Activated T-cell treated with anti-CD3 and anti-CD28 coated beads, Interleukin-2, amount 50 U/mL, for 72 hours (primary cell): Measurements from ENCODE around the gene LTBP1. TPM values are rescaled to one million over a fixed set of nuclear protein-coding genes. Genes with fewer than 3 reads are reported as not detected.

Source experiments
- ATAC-seq, 2 donors: fragments of 150-1000 bp; cut with Tn5 transposase; replicated peaks in 1 of 2; 2 replicates each; pipeline ENCODE4 v1.10.0; 2021; ENCODE audit warnings: moderate library complexity in 2 of 2, mild to moderate bottlenecking in 1 of 2
- DNase-seq, 2 donors: peaks; one replicate each; pipeline ENCODE4 v3.0.0; 2021 to 2022; ENCODE audit warnings: mixed read lengths in 1 of 2
- H3K27ac Mint-ChIP-seq: one replicate; pipeline ENCODE4 v1.8.0; 2022; ENCODE audit warnings: mild to moderate bottlenecking, moderate library complexity, mixed read lengths
- H3K27me3 Mint-ChIP-seq: one replicate; pipeline ENCODE4 v1.8.0; 2022; ENCODE audit warnings: low read depth, mixed read lengths
- H3K36me3 Mint-ChIP-seq, 2 donors: one replicate each; pipeline ENCODE4 v1.8.0; 2022; ENCODE audit warnings: mixed read lengths in 2 of 2, mild to moderate bottlenecking in 1 of 2; ENCODE audit not compliant: insufficient read depth in 2 of 2
- H3K4me1 Mint-ChIP-seq: one replicate; pipeline ENCODE4 v1.8.0; 2022; ENCODE audit warnings: low read depth, mixed read lengths
- H3K4me3 Mint-ChIP-seq, 2 donors: one replicate each; pipeline ENCODE4 v1.8.0; 2022; ENCODE audit warnings: mild to moderate bottlenecking in 2 of 2, mixed read lengths in 2 of 2, moderate library complexity in 2 of 2
- H3K9me3 Mint-ChIP-seq, 2 donors: one replicate each; pipeline ENCODE4 v1.8.0; 2022; ENCODE audit warnings: mixed read lengths in 2 of 2
- total RNA-seq, 2 donors: library from RNA; stranded (reverse); gene quantifications; one replicate each; pipeline ENCODE4 v1.2.3, GENCODE V29; 2022

The LTBP1 gene
- total RNA-seq, 2 donors from 2014 or later = 0.50 to 0.67 TPM

- ATAC-seq (no peak), DNase-seq (no peak)
- H3K4me1 Mint-ChIP-seq = peaks cover 11% of the 10 kb centered on the region
- H3K4me3 Mint-ChIP-seq = no peak overlapping the region
- H3K27me3 Mint-ChIP-seq = peaks cover 33% of the 10 kb centered on the region
- peaks cover 2 to 13% of the 10 kb centered on the region in 2 donors for H3K9me3 Mint-ChIP-seq
- H3K36me3 Mint-ChIP-seq = peaks cover 0 to 4% of the 10 kb centered on the region in 2 donors
- H3K27ac Mint-ChIP-seq = no peak overlapping the region
Measured at GRCh38 chr2:33333433-33333832, 386.7 kb downstream of the LTBP1 start.

- no peak for ATAC-seq
- H3K27me3 Mint-ChIP-seq = peaks cover 35% of the 10 kb centered on the region
Measured at GRCh38 chr2:33334083-33334482, 387.3 kb downstream of the LTBP1 start.

GRCh38 chr2:33335516-33335915, 388.8 kb downstream of the LTBP1 start:
- Mint-ChIP-seq H3K4me3 (no peak overlapping the region), H3K27me3 (peaks cover 28% of the 10 kb centered on the region), H3K27ac (no peak overlapping the region), H3K36me3 (peaks cover 0 to 4% of the 10 kb centered on the region in 2 donors), H3K9me3 (peaks cover 2 to 13% of the 10 kb centered on the region in 2 donors), H3K4me1 (peaks cover 11% of the 10 kb centered on the region)
- no peak for DNase-seq
- ATAC-seq = no peak

More at GRCh38 chr2:33334083-33334482, 387.3 kb downstream of the LTBP1 start:
- Mint-ChIP-seq H3K4me1 (peaks cover 11% of the 10 kb centered on the region), H3K36me3 (peaks cover 0 to 4% of the 10 kb centered on the region in 2 donors), H3K9me3 (peaks cover 2 to 13% of the 10 kb centered on the region in 2 donors), H3K4me3 (no peak overlapping the region), H3K27ac (no peak overlapping the region)
- DNase-seq = no peak

- H3K27me3 Mint-ChIP-seq = peaks cover 26% of the 10 kb centered on the region
- no peak for DNase-seq
- peaks cover 0 to 4% of the 10 kb centered on the region in 2 donors for H3K36me3 Mint-ChIP-seq
- H3K27ac Mint-ChIP-seq = no peak overlapping the region
- H3K9me3 Mint-ChIP-seq = peaks cover 2 to 13% of the 10 kb centered on the region in 2 donors
- peak; percentile 54 to 76 for ATAC-seq
- H3K4me3 Mint-ChIP-seq = peak overlapping the region in 1 of 2 donors; percentile 4
- peaks cover 11% of the 10 kb centered on the region for H3K4me1 Mint-ChIP-seq
Measured at GRCh38 chr2:33336036-33336625, 389.4 kb downstream of the LTBP1 start.

GRCh38 chr2:33337385-33337960, 390.7 kb downstream of the LTBP1 start:
- ATAC-seq = no peak
- Mint-ChIP-seq H3K9me3 (peaks cover 2 to 13% of the 10 kb centered on the region in 2 donors), H3K36me3 (peaks cover 0 to 4% of the 10 kb centered on the region in 2 donors), H3K27ac (no peak overlapping the region), H3K4me3 (no peak overlapping the region), H3K4me1 (peaks cover 11% of the 10 kb centered on the region), H3K27me3 (peaks cover 26% of the 10 kb centered on the region)
- DNase-seq = no peak

- Mint-ChIP-seq H3K27me3 (peaks cover 21% of the 10 kb centered on the region), H3K9me3 (peaks cover 2 to 10% of the 10 kb centered on the region in 2 donors), H3K4me3 (no peak overlapping the region), H3K36me3 (peaks cover 0 to 4% of the 10 kb centered on the region in 2 donors), H3K4me1 (peaks cover 11% of the 10 kb centered on the region), H3K27ac (no peak overlapping the region)
- DNase-seq = no peak
- ATAC-seq = no peak
Measured at GRCh38 chr2:33337981-33338380, 391.2 kb downstream of the LTBP1 start.

GRCh38 chr2:33339269-33339668, 392.5 kb downstream of the LTBP1 start:
- no peak for DNase-seq
- no peak overlapping the region for H3K27ac Mint-ChIP-seq
- H3K36me3 Mint-ChIP-seq = no peaks in the 10 kb centered on the region
- peaks cover 0 to under 1% of the 10 kb centered on the region in 2 donors for H3K9me3 Mint-ChIP-seq
- no peak overlapping the region for H3K4me3 Mint-ChIP-seq
- ATAC-seq = no peak
- peaks cover 9% of the 10 kb centered on the region for H3K27me3 Mint-ChIP-seq
- peaks cover 13% of the 10 kb centered on the region for H3K4me1 Mint-ChIP-seq

GRCh38 chr2:33340280-33340679, 393.5 kb downstream of the LTBP1 start:
- ATAC-seq = no peak
- Mint-ChIP-seq H3K27ac (no peak overlapping the region), H3K4me1 (peaks cover 22% of the 10 kb centered on the region), H3K4me3 (no peak overlapping the region), H3K9me3 (no peaks in the 10 kb centered on the region), H3K36me3 (no peaks in the 10 kb centered on the region), H3K27me3 (peaks cover 6% of the 10 kb centered on the region)
- no peak for DNase-seq

- H3K4me3 Mint-ChIP-seq = no peak overlapping the region
- ATAC-seq (no peak), DNase-seq (no peak)
- H3K9me3 Mint-ChIP-seq = no peaks in the 10 kb centered on the region
- no peaks in the 10 kb centered on the region for H3K36me3 Mint-ChIP-seq
- H3K27me3 Mint-ChIP-seq = peaks cover 6% of the 10 kb centered on the region
- peaks cover 12% of the 10 kb centered on the region for H3K4me1 Mint-ChIP-seq
- no peak overlapping the region for H3K27ac Mint-ChIP-seq
Measured at GRCh38 chr2:33342171-33342570, 395.4 kb downstream of the LTBP1 start.

GRCh38 chr2:33342705-33343104, 396.0 kb downstream of the LTBP1 start:
- DNase-seq = no peak
- Mint-ChIP-seq H3K27me3 (peaks cover 6% of the 10 kb centered on the region), H3K36me3 (no peaks in the 10 kb centered on the region), H3K27ac (no peak overlapping the region), H3K4me3 (no peak overlapping the region), H3K9me3 (no peaks in the 10 kb centered on the region), H3K4me1 (peaks cover 12% of the 10 kb centered on the region)
- ATAC-seq = no peak

GRCh38 chr2:33343387-33343895, 396.7 kb downstream of the LTBP1 start:
- no peak overlapping the region for H3K27ac Mint-ChIP-seq
- no peak for DNase-seq
- no peak overlapping the region for H3K4me3 Mint-ChIP-seq
- peaks cover 5% of the 10 kb centered on the region for H3K27me3 Mint-ChIP-seq
- peaks cover 12% of the 10 kb centered on the region for H3K4me1 Mint-ChIP-seq
- H3K9me3 Mint-ChIP-seq = no peaks in the 10 kb centered on the region
- no peaks in the 10 kb centered on the region for H3K36me3 Mint-ChIP-seq
- ATAC-seq = no peak

- Mint-ChIP-seq H3K36me3 (no peaks in the 10 kb centered on the region), H3K9me3 (no peaks in the 10 kb centered on the region), H3K4me1 (peaks cover 12% of the 10 kb centered on the region), H3K27ac (no peak overlapping the region), H3K27me3 (no peaks in the 10 kb centered on the region), H3K4me3 (no peak overlapping the region)
- DNase-seq (no peak), ATAC-seq (no peak)
Measured at GRCh38 chr2:33344230-33344629, 397.5 kb downstream of the LTBP1 start.

GRCh38 chr2:33347856-33348255, 401.1 kb downstream of the LTBP1 start:
- Mint-ChIP-seq H3K9me3 (no peaks in the 10 kb centered on the region), H3K27ac (no peak overlapping the region), H3K4me1 (peaks cover 12% of the 10 kb centered on the region), H3K4me3 (no peak overlapping the region), H3K27me3 (no peaks in the 10 kb centered on the region), H3K36me3 (no peaks in the 10 kb centered on the region)
- no peak for DNase-seq
- no peak for ATAC-seq
